ENCODE data around the gene PDCD1LG2. TPM values are rescaled to one million over a fixed set of nuclear protein-coding genes. Genes with fewer than 3 reads are reported as not detected.

PDCD1LG2 gene
- total and polyA plus RNA-seq, 2 experiments from 2014 or later: not detected

GRCh38 chr9:5478206-5478605 lies 32.1 kb upstream of the PDCD1LG2 start (continued):
- TF ChIP-seq CREB1 (CRISPR knock-in tag; IDR thresholded peaks at IDR 0.05; ENCODE audit: low read depth) (no peak), POLR2AphosphoS5 (IDR thresholded peaks at IDR 0.05; ENCODE audit: low read depth) (no peak), EZH2 (IDR thresholded peaks at IDR 0.05; ENCODE audit: low read depth, unreplicated experiment) (no peak)

- H3K4me1 Mint-ChIP-seq: peaks cover 5% of the 10 kb centered on the region; the same call in 1 of the 3 replicates
- no peaks in the 10 kb centered on the region for H3K79me2 ChIP-seq (replicated peaks; ENCODE audit: insufficient read depth)
- no peak overlapping the region for H3K27ac Mint-ChIP-seq
- H3K27me3 Mint-ChIP-seq (ENCODE audit: insufficient read depth, low read depth, poor library complexity): peaks cover 2% of the 10 kb centered on the region
- no peak overlapping the region for H2AFZ ChIP-seq
- peaks cover 2% of the 10 kb centered on the region; the same call in 1 of the 3 replicates for H3K36me3 Mint-ChIP-seq (ENCODE audit: low read depth)
- no peak overlapping the region for H3K27ac ChIP-seq (ENCODE audit: low read depth)
- H3K9me3 Mint-ChIP-seq: peaks cover 25% of the 10 kb centered on the region
- H4K20me1 ChIP-seq (replicated peaks; ENCODE audit: insufficient read depth): no peaks in the 10 kb centered on the region
- no peaks in the 10 kb centered on the region for H3K4me1 ChIP-seq (ENCODE audit: insufficient read depth)
- H3K4me3 Mint-ChIP-seq: no peak overlapping the region
- H3K4me3 ChIP-seq: no peak overlapping the region
- H3F3A ChIP-seq (replicated peaks; ENCODE audit: low read depth): no peaks in the 10 kb centered on the region
- TF ChIP-seq ETS1 (IDR thresholded peaks at IDR 0.05) (no peak), EZH2 (IDR thresholded peaks at IDR 0.05; ENCODE audit: low read depth, unreplicated experiment) (no peak), POLR2AphosphoS5 (IDR thresholded peaks at IDR 0.05; ENCODE audit: low read depth) (no peak), JUNB (IDR thresholded peaks at IDR 0.05; ENCODE audit: unreplicated experiment) (no peak), STAT1 (IDR thresholded peaks at IDR 0.05; ENCODE audit: unreplicated experiment) (no peak)
- H3K4me2 ChIP-seq: no peak overlapping the region
- DNase-seq (ENCODE audit: low spot score) (no peak), ATAC-seq (no peak)
- 0 out of 2 replicates have a peak, but pooled peaks cover 6% of the 10 kb centered on the region for H3K36me3 ChIP-seq (ENCODE audit: insufficient read depth)
- no peaks in the 10 kb centered on the region for H3K27me3 ChIP-seq (ENCODE audit: insufficient read depth)
- H3K9me2 ChIP-seq (ENCODE audit: insufficient read depth): 0 out of 2 replicates have a peak, but pooled peaks cover 2% of the 10 kb centered on the region
Measured at GRCh38 chr9:5479994-5480694, 30.2 kb upstream of the PDCD1LG2 start.

- TF ChIP-seq ZNF331 (CRISPR knock-in tag; IDR thresholded peaks at IDR 0.05; ENCODE audit: low read depth): no peak
- no peak for TF ChIP-seq EZH2phosphoT487 (IDR thresholded peaks at IDR 0.05; ENCODE audit: unreplicated experiment)
- TF ChIP-seq CREB1 (CRISPR knock-in tag; IDR thresholded peaks at IDR 0.05; ENCODE audit: low read depth): no peak
- no peak for TF ChIP-seq STAT1 (IDR thresholded peaks at IDR 0.05; ENCODE audit: unreplicated experiment)
- TF ChIP-seq EZH2 (IDR thresholded peaks at IDR 0.05; ENCODE audit: low read depth, unreplicated experiment): no peak
- H3K4me1 Mint-ChIP-seq: peaks cover 8% of the 10 kb centered on the region; the same call in 2 of the 3 replicates
- Histone ChIP-seq H3K27ac (ENCODE audit: low read depth) (no peak overlapping the region), H3K4me3 (no peak overlapping the region), H3K36me3 (ENCODE audit: insufficient read depth) (0 out of 2 replicates have a peak, but pooled peaks cover 6% of the 10 kb centered on the region), H3K79me2 (replicated peaks; ENCODE audit: insufficient read depth) (no peaks in the 10 kb centered on the region), H2AFZ (no peak overlapping the region), H3K4me2 (no peak overlapping the region), H3K9me2 (ENCODE audit: insufficient read depth) (0 out of 2 replicates have a peak, but pooled peaks cover 3% of the 10 kb centered on the region), H3F3A (replicated peaks; ENCODE audit: low read depth) (no peaks in the 10 kb centered on the region), H4K20me1 (replicated peaks; ENCODE audit: insufficient read depth) (no peaks in the 10 kb centered on the region), H3K4me1 (ENCODE audit: insufficient read depth) (peaks cover 2% of the 10 kb centered on the region; the same call in 1 of the 2 replicates), H3K27me3 (ENCODE audit: insufficient read depth) (no peaks in the 10 kb centered on the region)
- peaks cover 25% of the 10 kb centered on the region for H3K9me3 Mint-ChIP-seq
- DNase-seq (ENCODE audit: low spot score) (no peak), ATAC-seq (no peak)
- no peak overlapping the region for H3K4me3 Mint-ChIP-seq
- no peak overlapping the region for H3K27ac Mint-ChIP-seq
- no peaks in the 10 kb centered on the region for H3K27me3 Mint-ChIP-seq (ENCODE audit: insufficient read depth, low read depth, poor library complexity)
- peaks cover 2% of the 10 kb centered on the region; the same call in 1 of the 3 replicates for H3K36me3 Mint-ChIP-seq (ENCODE audit: low read depth)
Measured at GRCh38 chr9:5480919-5481318, 29.4 kb upstream of the PDCD1LG2 start.

All from GM23338 (cell line).